Aortic smooth muscle cell (primary cell): ENCODE measurements around the gene ACTG2. TPM values are rescaled to one million over a fixed set of nuclear protein-coding genes. Genes with fewer than 3 reads are reported as not detected.

Experiments
- total RNA-seq: library from RNA; depleted of rRNA; stranded (reverse); fragments of >200 nt; gene quantifications from 2 replicates; pipeline ENCODE4 v1.2.3, GENCODE V29; 2014

Gene ACTG2
- 0.56 TPM in 1 of 2 replicates, not detected in the other for total RNA-seq

GRCh38 chr2:73892631-73893329 is at the start of gene ACTG2:
TSS of gene ACTG2 (plus strand) at chr2:73893008. CDS start at chr2:73901312, 8,304 bp downstream.

GRCh38 chr2:73926493-73927327 is 33.9 kb downstream of the ACTG2 start, which contains the start of gene DGUOK:
TSS of gene DGUOK (plus strand) at chr2:73926880. CDS start at chr2:73926911, 31 bp downstream.

Other genes with a start within 250 kb of the ACTG2 start
- gene TPRKB, start 155.7 kb upstream of the ACTG2 start, total RNA-seq: 22.2 and 23.6 TPM in 2 replicates
- gene DUSP11, start 112.9 kb upstream of the ACTG2 start, total RNA-seq: 24.4 and 24.6 TPM in 2 replicates
- not detected in 2 replicates for gene C2orf78, start 108.8 kb upstream of the ACTG2 start, total RNA-seq
- gene STAMBP, start 64.0 kb upstream of the ACTG2 start, total RNA-seq: 23.8 and 24.4 TPM in 2 replicates
- 39.1 and 48.6 TPM in 2 replicates for gene DGUOK, start 33.9 kb downstream of the ACTG2 start, total RNA-seq
- gene TET3, start 91.9 kb downstream of the ACTG2 start, total RNA-seq: 2.4 and 3.0 TPM in 2 replicates